Activated B cell treated with CpG ODN at 0.5 μM for 24 hours (primary cell): ENCODE data around the gene KCP. TPM values are rescaled to one million over a fixed set of nuclear protein-coding genes. Genes with fewer than 3 reads are reported as not detected.

ENCODE experiments used
- ATAC-seq: fragments of 200-7000 bp; cut with Tn5 transposase; one replicate; pipeline ENCODE4 v1.10.0; 2021; ENCODE audit warnings: low read depth, mild to moderate bottlenecking, moderate library complexity
- CTCF ChIA-PET: fragments of 350-600 bp; sonication (Branson Sonifier 250); formaldehyde crosslinking; loops from one replicate; lab custom pipeline; 2021; ENCODE audit warnings: antibody characterized with exemption; lab: Charles Lee
- POLR2A ChIA-PET: fragments of 350-600 bp; sonication (Branson Sonifier 250); formaldehyde crosslinking; loops from one replicate; lab custom pipeline; 2021; ENCODE audit warnings: antibody characterized with exemption; lab: Charles Lee
- DNase-seq: peaks from one replicate; pipeline ENCODE4 v3.0.0; 2022
- H3K27ac Mint-ChIP-seq: one replicate; pipeline ENCODE4 v1.8.0; 2020; ENCODE audit warnings: mixed read lengths
- H3K27me3 Mint-ChIP-seq: one replicate; pipeline ENCODE4 v1.8.0; 2021; ENCODE audit warnings: mixed read lengths
- H3K36me3 Mint-ChIP-seq: one replicate; pipeline ENCODE4 v1.8.0; 2021; ENCODE audit warnings: low read depth, mixed read lengths
- H3K4me1 Mint-ChIP-seq: one replicate; pipeline ENCODE4 v1.8.0; 2021; ENCODE audit warnings: mixed read lengths
- H3K4me3 Mint-ChIP-seq: one replicate; pipeline ENCODE4 v1.8.0; 2020; ENCODE audit warnings: mild to moderate bottlenecking, mixed read lengths
- H3K9me3 Mint-ChIP-seq: one replicate; pipeline ENCODE4 v1.8.0; 2020; ENCODE audit warnings: mixed read lengths
- intact Hi-C: fragments of 100-400 bp; cut with micrococcal nuclease; formaldehyde crosslinking; loops from one replicate; pipeline ENCODE4 v1.15.1; 2024
- total RNA-seq: library from RNA; stranded (reverse); gene quantifications from 2 replicates; pipeline ENCODE4 v1.2.3, GENCODE V29; 2022
- TF ChIP-seq, protein P1 (sequence below): fragments of 200-600 bp; IDR thresholded peaks from one replicate; pipeline ENCODE4 v1.8.0; 2022; ENCODE audit warnings: antibody characterized with exemption, mild to moderate bottlenecking

The KCP gene
- total RNA-seq, 1 donor from 2014 or later: 4.1 TPM

DNA sequence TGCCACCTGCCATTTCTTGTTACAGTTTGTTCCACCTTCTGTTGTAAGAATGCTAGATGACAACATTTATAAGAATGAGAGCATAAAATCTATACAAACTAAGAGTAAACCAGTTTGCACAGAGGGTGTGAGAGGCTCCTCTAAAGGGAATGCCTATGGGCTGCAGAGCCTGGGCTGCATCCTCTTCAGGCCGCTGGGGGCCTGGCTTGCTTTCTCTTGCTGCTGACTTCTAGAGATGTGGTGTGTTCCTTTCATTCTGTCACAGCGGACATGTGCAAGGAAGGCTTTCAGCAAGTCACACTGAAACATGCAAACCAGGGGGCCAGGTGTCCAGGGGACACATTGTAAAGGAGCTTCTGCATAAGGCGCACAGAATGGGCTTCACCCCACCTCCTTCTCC is 55.0 kb downstream of the KCP start:
- TF ChIP-seq, protein P1, sequence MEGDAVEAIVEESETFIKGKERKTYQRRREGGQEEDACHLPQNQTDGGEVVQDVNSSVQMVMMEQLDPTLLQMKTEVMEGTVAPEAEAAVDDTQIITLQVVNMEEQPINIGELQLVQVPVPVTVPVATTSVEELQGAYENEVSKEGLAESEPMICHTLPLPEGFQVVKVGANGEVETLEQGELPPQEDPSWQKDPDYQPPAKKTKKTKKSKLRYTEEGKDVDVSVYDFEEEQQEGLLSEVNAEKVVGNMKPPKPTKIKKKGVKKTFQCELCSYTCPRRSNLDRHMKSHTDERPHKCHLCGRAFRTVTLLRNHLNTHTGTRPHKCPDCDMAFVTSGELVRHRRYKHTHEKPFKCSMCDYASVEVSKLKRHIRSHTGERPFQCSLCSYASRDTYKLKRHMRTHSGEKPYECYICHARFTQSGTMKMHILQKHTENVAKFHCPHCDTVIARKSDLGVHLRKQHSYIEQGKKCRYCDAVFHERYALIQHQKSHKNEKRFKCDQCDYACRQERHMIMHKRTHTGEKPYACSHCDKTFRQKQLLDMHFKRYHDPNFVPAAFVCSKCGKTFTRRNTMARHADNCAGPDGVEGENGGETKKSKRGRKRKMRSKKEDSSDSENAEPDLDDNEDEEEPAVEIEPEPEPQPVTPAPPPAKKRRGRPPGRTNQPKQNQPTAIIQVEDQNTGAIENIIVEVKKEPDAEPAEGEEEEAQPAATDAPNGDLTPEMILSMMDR: no peak
- Mint-ChIP-seq H3K27ac (no peak overlapping the region), H3K4me1 (no peaks in the 10 kb centered on the region), H3K27me3 (peaks cover 10% of the 10 kb centered on the region), H3K36me3 (no peaks in the 10 kb centered on the region), H3K9me3 (no peaks in the 10 kb centered on the region), H3K4me3 (no peak overlapping the region)
- ChIA-PET CTCF (no interaction called here), POLR2A (no interaction called here)
- intact Hi-C loops: no loop called here
- DNase-seq (no peak), ATAC-seq (no peak)

DNA sequence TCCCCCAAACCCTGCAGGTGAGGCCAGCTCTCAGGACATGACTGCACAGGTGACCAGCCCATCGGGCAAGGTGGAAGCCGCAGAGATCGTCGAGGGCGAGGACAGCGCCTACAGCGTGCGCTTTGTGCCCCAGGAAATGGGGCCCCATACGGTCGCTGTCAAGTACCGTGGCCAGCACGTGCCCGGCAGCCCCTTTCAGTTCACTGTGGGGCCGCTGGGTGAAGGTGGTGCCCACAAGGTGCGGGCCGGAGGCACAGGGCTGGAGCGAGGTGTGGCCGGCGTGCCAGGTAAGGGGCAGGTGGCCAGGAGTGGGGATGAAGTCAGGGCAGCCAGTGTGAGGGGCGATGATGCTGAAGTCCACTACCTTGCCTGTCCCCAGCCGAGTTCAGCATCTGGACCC is 56.1 kb downstream of the KCP start:
- Mint-ChIP-seq H3K4me3 (no peak overlapping the region), H3K27me3 (peaks cover 10% of the 10 kb centered on the region), H3K27ac (no peak overlapping the region), H3K36me3 (no peaks in the 10 kb centered on the region), H3K9me3 (no peaks in the 10 kb centered on the region), H3K4me1 (no peaks in the 10 kb centered on the region)
- ChIA-PET POLR2A (no interaction called here), CTCF (no interaction called here)
- DNase-seq (no peak), ATAC-seq (no peak)
- TF ChIP-seq, protein P1: no peak
- intact Hi-C loops: no loop called here

DNA sequence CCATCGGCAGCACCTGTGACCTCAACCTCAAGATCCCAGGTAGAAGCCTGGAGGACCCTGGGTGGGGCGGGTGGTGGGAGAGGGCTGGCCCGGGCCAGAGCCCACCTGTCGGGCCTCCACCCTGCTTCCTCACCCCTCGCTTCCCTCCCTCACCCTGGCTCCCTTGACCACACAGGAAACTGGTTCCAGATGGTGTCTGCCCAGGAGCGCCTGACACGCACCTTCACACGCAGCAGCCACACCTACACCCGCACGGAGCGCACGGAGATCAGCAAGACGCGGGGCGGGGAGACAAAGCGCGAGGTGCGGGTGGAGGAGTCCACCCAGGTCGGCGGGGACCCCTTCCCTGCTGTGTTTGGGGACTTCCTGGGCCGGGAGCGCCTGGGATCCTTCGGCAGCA is 56.7 kb downstream of the KCP start:
- H3K27ac Mint-ChIP-seq: no peak overlapping the region
- CTCF ChIA-PET: no interaction called here
- intact Hi-C loops: no loop called here
- no peak overlapping the region for H3K4me3 Mint-ChIP-seq
- DNase-seq (no peak), ATAC-seq (no peak)
- H3K9me3 Mint-ChIP-seq: no peaks in the 10 kb centered on the region
- no peaks in the 10 kb centered on the region for H3K36me3 Mint-ChIP-seq
- H3K4me1 Mint-ChIP-seq: no peaks in the 10 kb centered on the region
- H3K27me3 Mint-ChIP-seq: peaks cover 10% of the 10 kb centered on the region
- POLR2A ChIA-PET: no interaction called here
- TF ChIP-seq, protein P1: no peak

DNA sequence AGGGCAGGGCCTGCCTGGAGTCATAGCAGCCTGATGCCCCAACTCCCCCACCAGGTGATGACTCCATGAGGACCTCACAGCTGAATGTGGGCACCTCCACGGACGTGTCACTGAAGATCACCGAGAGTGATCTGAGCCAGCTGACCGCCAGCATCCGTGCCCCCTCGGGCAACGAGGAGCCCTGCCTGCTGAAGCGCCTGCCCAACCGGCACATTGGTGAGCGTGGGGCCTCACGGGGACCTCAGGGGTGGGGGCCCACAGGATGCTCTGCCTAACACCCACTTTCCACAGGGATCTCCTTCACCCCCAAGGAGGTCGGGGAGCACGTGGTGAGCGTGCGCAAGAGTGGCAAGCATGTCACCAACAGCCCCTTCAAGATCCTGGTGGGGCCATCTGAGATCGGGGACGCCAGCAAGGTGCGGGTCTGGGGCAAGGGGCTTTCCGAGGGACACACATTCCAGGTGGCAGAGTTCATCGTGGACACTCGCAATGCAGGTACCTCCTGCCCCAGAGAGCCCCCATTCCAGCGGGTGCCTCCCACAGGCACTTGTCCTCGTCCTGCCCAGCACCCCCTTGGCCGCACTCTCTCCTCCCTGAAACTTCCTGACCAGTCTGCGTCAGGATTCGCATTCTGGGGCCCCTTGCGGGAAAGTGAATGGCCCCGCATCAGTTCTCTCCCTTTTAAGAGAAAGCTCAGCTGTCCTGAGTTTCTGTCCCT is 57.8 kb downstream of the KCP start:
- Mint-ChIP-seq H3K27me3 (peaks cover 10% of the 10 kb centered on the region), H3K36me3 (no peaks in the 10 kb centered on the region), H3K4me1 (no peaks in the 10 kb centered on the region), H3K4me3 (no peak overlapping the region), H3K27ac (no peak overlapping the region), H3K9me3 (no peaks in the 10 kb centered on the region)
- DNase-seq (no peak), ATAC-seq (no peak)
- TF ChIP-seq, protein P1: no peak
- intact Hi-C loops: no loop called here
- CTCF ChIA-PET: no interaction called here
- POLR2A ChIA-PET: no interaction called here

DNA sequence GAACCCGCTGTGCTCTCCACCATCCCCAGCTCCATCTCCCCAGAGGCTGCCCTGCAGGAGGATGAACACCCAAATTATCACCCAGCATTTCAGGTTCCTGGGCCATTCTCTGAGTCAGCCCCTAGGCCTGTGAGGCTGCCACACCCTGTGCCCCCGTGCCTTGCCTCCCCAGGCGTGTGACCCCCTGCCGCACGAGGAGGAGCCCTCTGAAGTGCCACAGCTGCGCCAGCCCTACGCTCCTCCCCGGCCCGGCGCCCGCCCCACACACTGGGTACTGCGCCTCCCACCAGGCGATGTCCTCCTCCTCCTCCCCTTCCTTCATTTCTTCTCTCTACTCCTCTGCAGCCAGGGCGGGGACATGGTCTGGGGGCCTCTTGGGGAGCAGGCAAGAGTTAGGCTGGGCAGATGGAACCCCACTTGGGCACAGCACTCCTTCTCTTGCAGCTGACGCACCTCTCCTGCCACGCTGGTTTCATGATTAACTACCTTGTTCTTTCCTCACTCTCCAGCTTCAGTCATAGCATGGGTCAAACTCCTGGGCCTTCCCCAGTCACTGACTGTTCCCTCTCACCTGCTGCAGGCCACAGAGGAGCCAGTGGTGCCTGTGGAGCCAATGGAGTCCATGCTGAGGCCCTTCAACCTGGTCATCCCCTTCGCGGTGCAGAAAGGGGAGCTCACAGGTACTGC is 60.6 kb downstream of the KCP start:
- DNase-seq (no peak), ATAC-seq (no peak)
- Mint-ChIP-seq H3K27me3 (peaks cover 7% of the 10 kb centered on the region), H3K9me3 (no peaks in the 10 kb centered on the region), H3K27ac (no peak overlapping the region), H3K4me1 (no peaks in the 10 kb centered on the region), H3K4me3 (no peak overlapping the region), H3K36me3 (no peaks in the 10 kb centered on the region)
- intact Hi-C loops: no loop called here
- TF ChIP-seq, protein P1: no peak
- POLR2A ChIA-PET: no interaction called here
- CTCF ChIA-PET: no interaction called here
